Measurements from ENCODE around the gene SLC66A2.

GRCh38 chr18:79919089-79919488, 32.4 kb downstream of the SLC66A2 start:
- TF ChIP-seq, protein P1, sequence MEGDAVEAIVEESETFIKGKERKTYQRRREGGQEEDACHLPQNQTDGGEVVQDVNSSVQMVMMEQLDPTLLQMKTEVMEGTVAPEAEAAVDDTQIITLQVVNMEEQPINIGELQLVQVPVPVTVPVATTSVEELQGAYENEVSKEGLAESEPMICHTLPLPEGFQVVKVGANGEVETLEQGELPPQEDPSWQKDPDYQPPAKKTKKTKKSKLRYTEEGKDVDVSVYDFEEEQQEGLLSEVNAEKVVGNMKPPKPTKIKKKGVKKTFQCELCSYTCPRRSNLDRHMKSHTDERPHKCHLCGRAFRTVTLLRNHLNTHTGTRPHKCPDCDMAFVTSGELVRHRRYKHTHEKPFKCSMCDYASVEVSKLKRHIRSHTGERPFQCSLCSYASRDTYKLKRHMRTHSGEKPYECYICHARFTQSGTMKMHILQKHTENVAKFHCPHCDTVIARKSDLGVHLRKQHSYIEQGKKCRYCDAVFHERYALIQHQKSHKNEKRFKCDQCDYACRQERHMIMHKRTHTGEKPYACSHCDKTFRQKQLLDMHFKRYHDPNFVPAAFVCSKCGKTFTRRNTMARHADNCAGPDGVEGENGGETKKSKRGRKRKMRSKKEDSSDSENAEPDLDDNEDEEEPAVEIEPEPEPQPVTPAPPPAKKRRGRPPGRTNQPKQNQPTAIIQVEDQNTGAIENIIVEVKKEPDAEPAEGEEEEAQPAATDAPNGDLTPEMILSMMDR (IDR thresholded peaks at IDR 0.05), result no peak
- TF ChIP-seq POLR2A (IDR thresholded peaks at IDR 0.05), result no peak

Data from adrenal gland (tissue), 5 donors.